Vagina (tissue), 2 donors: ENCODE data around the gene CASZ1. TPM values are rescaled to one million over a fixed set of nuclear protein-coding genes. Genes with fewer than 3 reads are reported as not detected.

Source experiments
- DNase-seq, 2 donors: peaks; one replicate each; pipeline ENCODE4 v3.0.0-alpha.2; 2017; ENCODE audit errors: extremely low spot score in 2 of 2
- H3K27ac ChIP-seq: fragments of 200-600 bp; sonication (generic); one replicate; pipeline ENCODE4 v1.5.1; 2019
- H3K27me3 ChIP-seq: fragments of 200-600 bp; sonication (generic); one replicate; pipeline ENCODE4 v1.5.1; 2019
- H3K36me3 ChIP-seq, 2 donors: fragments of 200-600 bp; sonication (generic); one replicate each; pipeline ENCODE4 v1.5.1; 2017 to 2019
- H3K4me1 ChIP-seq: fragments of 200-600 bp; sonication (generic); one replicate; pipeline ENCODE4 v1.5.1; 2019
- H3K4me3 ChIP-seq, 2 donors: fragments of 200-600 bp; sonication (generic); 1 replicate in 1 of 2; 2 replicates in 1 of 2; pipeline ENCODE4 v1.5.1; 2016 to 2019
- H3K9me3 ChIP-seq: fragments of 200-600 bp; sonication (generic); one replicate; pipeline ENCODE4 v1.5.1; 2019
- CTCF ChIP-seq, 3 experiments: fragments of 450-650 bp in 2 of 3; fragments of 200-600 bp in 1 of 3; sonication (generic) in 1 of 3; IDR thresholded peaks; one replicate each; pipeline ENCODE4 v1.5.1; 2017 to 2019; ENCODE audit warnings: antibody characterized with exemption in 3 of 3, mild to moderate bottlenecking in 2 of 3, moderate library complexity in 2 of 3
- POLR2A ChIP-seq, 2 donors: fragments of 450-650 bp; IDR thresholded peaks; one replicate each; pipeline ENCODE4 v1.6.1; 2017; ENCODE audit warnings: antibody characterized with exemption in 2 of 2, mild to moderate bottlenecking in 2 of 2, moderate library complexity in 2 of 2
- POLR2AphosphoS5 ChIP-seq, 2 donors: sonication (generic); formaldehyde crosslinking; IDR thresholded peaks; one replicate each; pipeline ENCODE4 v1.9.0; 2017; ENCODE audit warnings: antibody characterized with exemption in 2 of 2, mild to moderate bottlenecking in 2 of 2, low read depth in 1 of 2; ENCODE audit not compliant: insufficient read depth in 1 of 2
- intact Hi-C: fragments of 100-400 bp; cut with DNase I; formaldehyde crosslinking; loops from one replicate; pipeline ENCODE4 v1.15.1; 2023
- total RNA-seq: library from RNA; depleted of rRNA; stranded (reverse); fragments of >200 nt; gene quantifications from one replicate; pipeline ENCODE4 v1.2.3, GENCODE V29; 2016

CASZ1 gene
- total RNA-seq, 1 donor from 2014 or later = 30.7 TPM

- Histone ChIP-seq H3K9me3 (no peaks in the 10 kb centered on the region), H3K27me3 (no peaks in the 10 kb centered on the region), H3K4me3 (no peak overlapping the region), H3K36me3 (no peaks in the 10 kb centered on the region), H3K4me1 (peaks cover 7% of the 10 kb centered on the region), H3K27ac (no peak overlapping the region)
- TF ChIP-seq POLR2AphosphoS5 (IDR thresholded peaks at IDR 0.05; ENCODE audit: insufficient read depth in 1 of 2, low read depth in 1 of 2) (no peak), CTCF (IDR thresholded peaks at IDR 0.05) (no peak), POLR2A (IDR thresholded peaks at IDR 0.05) (no peak)
- no peak for DNase-seq
- intact Hi-C loops = no loop called here
These were observed 82.8 kb downstream of the CASZ1 start for GRCh38 chr1:10713614-10714013.

- H3K27ac ChIP-seq = no peak overlapping the region
- no peaks in the 10 kb centered on the region for H3K27me3 ChIP-seq
- intact Hi-C loops = no loop called here
- no peaks in the 10 kb centered on the region for H3K36me3 ChIP-seq
- peaks cover 5% of the 10 kb centered on the region for H3K4me1 ChIP-seq
- TF ChIP-seq POLR2A (IDR thresholded peaks at IDR 0.05) (no peak), POLR2AphosphoS5 (IDR thresholded peaks at IDR 0.05; ENCODE audit: insufficient read depth in 1 of 2, low read depth in 1 of 2) (no peak), CTCF (IDR thresholded peaks at IDR 0.05) (no peak)
- no peak overlapping the region for H3K4me3 ChIP-seq
- no peak for DNase-seq
- H3K9me3 ChIP-seq = no peaks in the 10 kb centered on the region
These were observed 83.7 kb downstream of the CASZ1 start for GRCh38 chr1:10712568-10713362.

GRCh38 chr1:10710489-10710888 lies 86.0 kb downstream of the CASZ1 start:
- no peak overlapping the region for H3K4me3 ChIP-seq
- no peaks in the 10 kb centered on the region for H3K36me3 ChIP-seq
- H3K9me3 ChIP-seq = no peaks in the 10 kb centered on the region
- intact Hi-C loops = no loop called here
- no peak for DNase-seq
- no peaks in the 10 kb centered on the region for H3K27me3 ChIP-seq
- no peak overlapping the region for H3K27ac ChIP-seq
- no peak for TF ChIP-seq POLR2AphosphoS5 (IDR thresholded peaks at IDR 0.05; ENCODE audit: insufficient read depth in 1 of 2, low read depth in 1 of 2)
- TF ChIP-seq POLR2A (IDR thresholded peaks at IDR 0.05) = no peak
- TF ChIP-seq CTCF (IDR thresholded peaks at IDR 0.05) = no peak
- no peaks in the 10 kb centered on the region for H3K4me1 ChIP-seq

- Histone ChIP-seq H3K9me3 (no peaks in the 10 kb centered on the region), H3K36me3 (no peaks in the 10 kb centered on the region), H3K4me1 (no peaks in the 10 kb centered on the region), H3K27ac (no peak overlapping the region), H3K27me3 (no peaks in the 10 kb centered on the region), H3K4me3 (no peak overlapping the region)
- intact Hi-C loops = no loop called here
- no peak for TF ChIP-seq POLR2AphosphoS5 (IDR thresholded peaks at IDR 0.05; ENCODE audit: insufficient read depth in 1 of 2, low read depth in 1 of 2)
- TF ChIP-seq POLR2A (IDR thresholded peaks at IDR 0.05) = no peak
- no peak for TF ChIP-seq CTCF (IDR thresholded peaks at IDR 0.05)
- no peak for DNase-seq
These were observed 86.8 kb downstream of the CASZ1 start for GRCh38 chr1:10709646-10710045.

GRCh38 chr1:10709165-10709564 lies 87.3 kb downstream of the CASZ1 start:
- Histone ChIP-seq H3K4me3 (no peak overlapping the region), H3K36me3 (no peaks in the 10 kb centered on the region), H3K4me1 (no peaks in the 10 kb centered on the region), H3K27ac (no peak overlapping the region), H3K9me3 (no peaks in the 10 kb centered on the region), H3K27me3 (no peaks in the 10 kb centered on the region)
- intact Hi-C loops = no loop called here
- TF ChIP-seq POLR2A (IDR thresholded peaks at IDR 0.05) = no peak
- no peak for TF ChIP-seq CTCF (IDR thresholded peaks at IDR 0.05)
- no peak for TF ChIP-seq POLR2AphosphoS5 (IDR thresholded peaks at IDR 0.05; ENCODE audit: insufficient read depth in 1 of 2, low read depth in 1 of 2)
- no peak for DNase-seq
